SHP77 treated with DMSO at 0.1 percent for 48 hours (cell line): ENCODE data around the gene KLHDC10.
"Not testable (repeated sequence)": the region's sequence is repeated elsewhere in the genome, so short reads cannot be mapped to it uniquely, and the experiment has no call there.

Experiments
- DNase-seq: peaks from one replicate; lab custom pipeline; 2025; lab: John Stamatoyannopoulos, UW

Gene KLHDC10

DNA sequence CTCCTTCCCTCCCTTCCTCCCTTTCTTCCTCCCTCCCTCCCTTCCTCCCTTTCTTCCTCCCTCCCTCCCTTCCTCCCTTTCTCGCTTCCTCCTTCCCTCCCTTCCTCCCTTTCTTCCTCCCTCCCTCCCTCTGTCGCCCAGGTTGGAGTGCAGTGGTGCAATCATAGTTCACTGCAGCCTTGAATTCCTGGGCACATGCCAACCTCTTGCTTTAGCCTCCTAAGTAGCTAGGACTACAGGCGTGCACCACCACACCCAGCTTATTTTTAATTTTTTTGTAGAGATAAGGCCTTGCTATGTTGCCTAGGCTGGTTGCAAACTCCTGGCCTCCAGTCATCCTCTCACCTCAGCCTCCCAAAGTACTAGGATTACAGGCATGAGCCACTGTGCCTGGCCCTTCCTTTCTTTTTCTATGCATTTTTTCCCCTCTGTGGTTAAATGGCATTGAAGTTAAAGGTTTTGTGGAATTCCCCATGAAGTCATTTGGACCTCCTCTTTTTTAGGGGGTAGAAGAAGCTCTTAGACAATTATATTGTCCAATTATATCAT, 9.6 kb downstream of the KLHDC10 start:
- no peak for DNase-seq

DNA sequence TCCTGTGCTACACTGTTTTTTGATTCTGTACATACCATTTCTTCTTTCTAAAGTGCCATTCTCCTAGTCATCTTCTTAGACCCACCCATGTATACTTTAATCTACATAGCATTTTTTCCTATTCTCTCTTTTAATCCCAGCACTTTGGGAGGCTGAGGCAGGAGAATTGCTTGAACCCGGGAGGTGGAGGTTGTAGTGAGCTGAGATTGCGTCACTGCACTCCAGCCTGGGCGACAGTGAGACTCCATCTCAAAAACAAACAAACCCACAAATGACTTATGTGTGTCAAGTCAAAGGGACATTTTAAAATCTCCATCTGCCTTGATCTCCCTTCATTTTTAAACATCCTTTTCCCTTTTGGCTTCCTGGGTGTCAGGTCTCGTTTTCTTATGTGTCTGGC, 13.2 kb downstream of the KLHDC10 start:
- DNase-seq: not testable (repeated sequence)

DNA sequence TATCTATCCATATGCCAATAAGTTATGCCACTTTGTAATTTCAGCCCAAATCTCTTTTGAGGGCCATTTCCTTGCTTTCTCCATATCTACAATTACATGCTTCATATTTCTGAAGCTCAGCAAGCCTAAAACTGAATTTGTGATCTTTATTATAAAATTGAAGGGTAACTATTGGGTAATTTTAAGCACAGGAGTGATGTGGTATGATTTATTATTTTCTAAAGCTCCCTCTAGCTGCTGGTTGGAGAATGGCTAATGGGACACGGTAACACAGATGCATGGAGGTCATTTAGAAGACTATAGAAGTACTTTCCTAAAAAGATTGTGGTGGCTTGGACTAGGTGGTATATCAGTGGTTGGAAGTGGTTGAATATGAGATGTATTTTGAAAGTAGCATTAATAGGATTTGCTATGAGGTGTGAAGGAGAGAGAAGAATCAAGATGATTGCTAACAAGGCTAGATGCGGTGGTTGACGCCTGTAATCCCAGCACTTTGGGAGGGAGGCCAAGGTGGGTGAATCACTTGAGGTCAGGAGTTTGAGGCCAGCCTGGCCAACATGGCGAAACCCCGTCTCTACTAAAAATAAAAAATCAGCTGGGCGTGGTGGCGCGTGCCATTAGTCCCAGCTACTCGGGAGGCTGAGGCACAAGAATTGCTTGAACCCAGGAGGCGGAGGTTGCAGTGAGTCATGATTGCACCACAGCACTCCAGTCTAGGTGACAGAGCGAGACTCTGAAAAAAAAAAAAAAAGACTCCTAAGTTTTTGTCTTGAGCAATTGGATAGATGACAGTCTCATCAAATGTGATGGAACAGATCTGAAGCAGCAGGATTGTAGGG, 13.9 kb downstream of the KLHDC10 start:
- no peak for DNase-seq

DNA sequence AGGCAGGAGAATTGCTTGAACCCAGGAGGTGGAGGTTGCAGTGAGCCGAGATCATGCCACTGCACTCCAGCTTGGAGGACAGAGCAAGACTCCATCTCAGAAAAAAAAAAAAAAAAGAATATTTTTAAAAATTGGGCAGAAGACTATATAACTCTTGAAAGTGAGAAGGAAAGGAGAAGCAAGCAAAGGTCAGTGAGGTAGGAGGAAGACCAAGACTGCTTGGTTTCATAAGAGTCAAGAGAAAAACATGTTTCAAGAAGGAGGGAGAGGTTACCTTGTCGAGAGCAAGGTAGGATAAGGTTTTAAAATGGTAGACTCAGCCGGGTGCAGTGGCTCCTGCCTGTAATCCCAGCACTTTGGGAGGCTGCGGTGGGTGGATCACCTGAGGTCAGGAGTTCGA, 14.9 kb downstream of the KLHDC10 start:
- not testable (repeated sequence) for DNase-seq

DNA sequence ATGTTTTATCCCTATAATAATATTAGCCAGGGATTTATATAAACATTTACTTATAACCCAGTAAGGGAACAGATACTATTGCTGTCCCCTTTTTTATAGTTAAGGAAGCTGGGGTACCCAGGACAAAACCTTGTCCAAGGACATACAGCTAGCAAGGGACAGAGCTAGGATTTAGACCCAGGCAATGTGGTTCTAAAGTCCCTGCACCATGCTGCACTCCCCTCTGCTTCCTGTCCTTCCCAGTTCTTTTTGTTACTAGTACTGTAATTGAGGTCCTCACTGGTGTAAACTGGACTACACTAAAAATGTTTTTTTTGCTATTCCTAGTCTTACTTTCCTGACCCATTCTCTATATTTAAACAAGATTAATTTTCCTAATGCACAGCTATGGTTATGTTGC, 16.6 kb downstream of the KLHDC10 start:
- DNase-seq: no peak

DNA sequence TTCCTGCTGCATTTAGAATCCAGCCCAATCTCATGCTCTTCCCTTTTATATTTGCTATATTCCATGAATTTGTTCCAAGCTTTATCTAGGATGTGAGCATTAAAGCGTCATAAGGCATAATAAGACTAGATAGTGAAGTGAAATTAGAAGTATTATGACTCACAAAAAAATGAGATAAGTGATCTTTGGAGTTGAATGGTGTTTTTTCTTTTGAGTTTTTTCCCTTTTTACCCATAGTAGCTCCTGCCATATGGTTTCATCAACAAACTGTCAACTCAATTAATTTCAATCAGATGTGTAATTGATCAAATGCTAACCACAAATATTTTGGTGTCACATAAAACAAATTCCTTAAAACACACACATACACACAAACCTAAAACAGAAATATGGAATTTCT, 17.0 kb downstream of the KLHDC10 start:
- DNase-seq: no peak

DNA sequence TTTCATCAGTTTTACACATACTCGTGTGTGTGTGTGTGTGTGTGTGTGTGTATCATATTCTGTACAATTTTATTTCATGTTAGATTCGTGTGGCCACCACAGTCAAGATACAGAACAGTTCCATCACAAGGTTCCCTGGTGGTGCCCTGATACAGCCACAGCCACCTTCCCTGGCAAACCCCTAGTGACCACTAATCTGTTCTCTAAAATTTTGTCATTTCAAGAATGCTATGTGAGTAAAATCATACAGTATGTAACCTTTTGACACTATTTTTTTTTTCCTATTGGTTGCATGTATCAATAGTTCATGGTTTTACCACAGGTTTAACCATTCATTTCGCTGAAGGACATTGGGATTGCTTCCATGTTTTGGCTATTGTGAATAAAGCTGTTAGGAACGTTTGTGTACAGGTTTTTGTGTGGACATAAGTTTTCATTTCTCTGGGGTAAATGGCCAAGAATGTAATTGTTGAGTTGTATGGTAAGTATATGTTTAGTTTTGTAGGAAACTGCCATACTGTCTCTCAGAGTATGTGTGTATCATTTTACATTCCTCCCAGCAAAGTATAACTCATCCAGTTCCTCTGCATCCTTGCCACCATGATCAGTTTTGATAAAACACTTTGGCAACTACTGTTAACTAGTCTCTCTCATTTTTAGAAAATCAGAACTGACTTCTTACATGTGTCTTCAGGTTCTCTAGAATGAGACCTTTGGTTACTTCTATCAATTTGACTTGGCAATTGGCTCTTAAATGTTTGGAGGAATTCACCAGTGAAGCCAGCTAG, 20.6 kb downstream of the KLHDC10 start:
- no peak for DNase-seq

DNA sequence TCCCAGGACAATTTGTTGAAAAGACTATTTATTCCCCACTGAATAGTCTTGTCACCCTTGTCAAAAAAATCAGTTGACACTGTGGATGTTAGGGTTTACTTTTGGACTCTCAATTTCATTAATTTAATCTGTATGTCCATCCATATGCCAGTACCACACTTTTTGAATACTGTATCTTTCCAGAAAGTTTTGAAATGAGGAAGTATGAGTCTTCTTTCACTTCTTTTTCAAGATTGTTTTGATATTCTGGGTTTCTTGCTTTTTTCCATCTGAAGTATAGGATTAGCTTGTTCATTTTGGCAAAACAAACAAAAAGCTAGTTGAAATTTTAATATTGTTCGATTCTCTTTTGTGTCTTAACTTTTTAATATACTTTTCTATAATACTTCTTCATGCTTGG, 21.7 kb downstream of the KLHDC10 start:
- no peak for DNase-seq

DNA sequence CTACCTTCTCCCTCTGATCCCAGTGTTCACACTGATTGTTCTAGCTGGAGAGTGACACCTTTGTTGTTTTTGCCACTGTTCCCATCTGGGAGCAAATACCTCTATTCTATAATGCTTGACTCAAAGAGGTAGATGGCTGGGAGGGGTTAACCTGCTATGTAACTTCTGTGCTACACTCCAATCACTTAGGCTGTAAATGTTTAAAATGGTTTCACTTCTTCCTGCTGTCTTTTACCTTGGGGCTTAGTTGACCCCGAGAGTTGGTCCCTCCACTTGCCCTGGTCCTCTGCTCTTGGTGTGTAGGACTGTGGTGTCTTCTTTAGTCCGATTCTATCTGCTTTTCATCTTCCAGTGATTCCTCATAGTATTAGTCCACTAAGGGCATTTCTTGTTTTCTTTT, 22.3 kb downstream of the KLHDC10 start:
- DNase-seq: no peak

DNA sequence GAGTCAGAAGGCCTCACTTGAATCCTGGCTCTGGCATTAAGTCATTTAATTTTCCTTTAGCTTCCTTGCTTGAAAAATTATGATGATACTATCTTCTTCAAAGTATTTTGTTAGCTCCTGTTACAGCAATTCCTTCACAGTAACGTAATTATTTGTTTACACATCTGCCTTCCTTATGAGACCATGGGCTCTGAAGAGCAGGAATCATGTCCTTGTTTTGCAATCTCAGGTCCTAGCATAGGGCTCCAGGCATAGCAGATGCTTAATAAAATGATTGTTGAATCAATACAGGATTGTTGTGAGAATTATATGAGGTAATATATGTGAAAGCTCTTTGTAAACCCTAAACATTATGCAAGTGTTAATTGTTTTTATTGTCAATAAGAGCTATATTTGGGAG, 25.5 kb downstream of the KLHDC10 start:
- no peak for DNase-seq

DNA sequence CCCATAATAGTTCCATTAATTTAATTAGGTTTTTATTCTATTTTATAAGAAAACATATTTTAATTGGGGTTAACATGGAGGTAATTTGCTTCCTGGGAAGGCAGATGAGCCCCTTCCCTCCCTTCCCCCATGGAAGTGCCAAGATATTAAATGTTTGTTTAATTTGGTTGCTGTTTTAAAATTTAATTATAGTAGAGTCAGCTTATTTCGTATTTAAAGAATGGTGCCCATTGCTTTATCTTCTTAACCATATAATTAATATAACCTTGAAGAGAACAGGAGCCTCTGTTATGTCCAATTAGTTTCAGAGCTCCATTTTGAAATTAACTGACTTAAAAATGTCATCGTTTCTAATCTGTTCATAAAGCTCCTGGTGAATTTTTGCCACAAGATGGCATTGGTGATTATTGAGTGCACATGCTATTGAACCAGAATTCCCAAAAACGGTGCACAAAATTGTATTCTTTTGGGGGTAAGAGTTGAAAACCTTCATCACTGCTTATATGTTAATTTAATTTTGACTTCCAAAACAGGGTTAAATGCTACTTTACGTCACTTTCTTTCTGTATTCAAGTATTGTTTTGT, 26.0 kb downstream of the KLHDC10 start:
- DNase-seq: no peak

DNA sequence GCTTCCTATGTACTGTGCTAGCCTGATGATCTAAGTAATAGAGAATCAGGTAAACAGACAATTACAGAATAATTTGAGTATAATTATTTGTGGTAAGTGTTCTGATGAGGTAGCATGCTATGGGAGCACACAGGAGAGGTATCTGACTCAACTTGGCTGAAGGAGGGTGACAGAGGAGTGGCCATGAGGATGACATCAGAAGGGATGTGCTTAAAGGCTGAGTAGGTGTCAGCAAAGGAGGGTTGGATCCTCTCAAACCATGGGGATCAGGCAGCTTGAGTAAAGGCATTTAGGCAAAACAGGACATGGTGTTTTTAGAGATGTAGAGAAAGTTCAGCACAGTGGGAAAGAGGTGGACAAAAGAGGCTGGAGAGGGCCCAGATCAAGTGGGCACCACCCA, 29.0 kb downstream of the KLHDC10 start:
- no peak for DNase-seq

DNA sequence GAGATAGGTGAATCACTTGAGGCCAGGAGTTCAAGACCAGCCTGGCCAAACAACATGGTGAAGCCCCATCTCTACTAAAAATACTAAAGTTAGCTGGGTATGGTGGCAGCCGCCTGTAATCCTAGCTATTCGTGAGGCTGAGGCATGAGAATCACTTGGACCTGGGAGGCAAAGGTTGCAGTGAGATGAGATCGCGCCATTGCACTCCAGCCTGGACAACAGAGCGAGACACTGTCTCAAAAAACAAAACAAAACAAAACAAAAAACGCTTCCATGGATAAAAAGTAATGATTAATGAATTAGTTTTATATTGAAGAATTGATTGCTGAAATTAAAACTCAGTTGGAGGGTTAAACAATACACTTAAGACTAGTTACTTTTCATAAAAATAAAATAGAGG, 32.3 kb downstream of the KLHDC10 start:
- no peak for DNase-seq

DNA sequence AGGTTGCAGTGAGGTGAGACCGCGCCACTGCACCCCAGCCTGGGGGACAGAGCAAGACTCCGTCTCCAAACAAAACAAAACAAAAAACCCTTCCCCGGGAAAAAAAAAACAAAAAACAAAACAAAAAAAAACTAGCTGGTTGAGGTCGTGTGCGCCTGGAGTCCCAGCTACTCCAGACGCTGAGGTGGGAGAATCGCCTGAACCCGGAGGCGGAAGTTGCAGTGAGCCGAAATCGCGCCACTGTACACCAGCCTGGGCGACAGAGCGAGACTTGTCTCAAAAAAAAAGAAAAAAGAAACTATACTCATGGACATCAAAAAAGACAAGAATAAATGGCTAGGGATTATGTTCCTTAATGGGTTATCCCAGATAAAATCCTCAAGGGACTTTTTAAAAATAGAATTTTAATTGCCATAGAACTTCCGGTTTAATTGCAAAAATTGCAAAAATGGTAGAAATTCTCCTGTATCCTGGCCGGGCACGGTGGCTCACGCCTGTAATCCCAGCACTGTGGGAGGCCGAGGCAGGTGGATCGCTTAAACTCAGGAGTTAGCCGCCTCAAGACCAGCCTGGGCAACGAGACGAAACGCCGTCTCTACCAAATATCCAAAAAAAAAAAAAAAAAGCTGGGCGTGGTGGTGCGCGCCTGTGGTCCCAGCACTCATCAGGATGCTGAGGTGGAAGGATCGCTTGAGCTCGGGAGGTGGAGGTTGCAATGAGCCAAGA, 37.8 kb downstream of the KLHDC10 start:
- DNase-seq: no peak

DNA sequence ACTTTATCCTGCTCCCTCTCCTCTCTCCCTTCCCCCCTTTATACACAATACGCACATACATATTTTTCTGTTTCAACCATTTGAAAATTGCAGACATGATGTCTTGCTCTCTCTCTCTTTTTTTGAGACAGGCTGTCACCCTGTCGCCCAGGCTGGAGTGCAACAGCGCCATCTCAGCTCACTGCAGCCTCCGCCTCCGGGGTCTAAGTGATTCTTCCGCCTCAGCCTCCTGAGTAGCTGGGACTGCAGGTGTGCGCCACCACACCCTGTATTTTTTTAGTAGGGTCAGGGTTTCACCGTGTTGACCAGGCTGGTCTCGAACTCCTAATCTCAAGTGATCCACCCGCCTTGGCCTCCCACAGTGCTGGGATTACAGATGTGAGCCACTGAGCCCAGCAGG, 38.5 kb downstream of the KLHDC10 start:
- no peak for DNase-seq

DNA sequence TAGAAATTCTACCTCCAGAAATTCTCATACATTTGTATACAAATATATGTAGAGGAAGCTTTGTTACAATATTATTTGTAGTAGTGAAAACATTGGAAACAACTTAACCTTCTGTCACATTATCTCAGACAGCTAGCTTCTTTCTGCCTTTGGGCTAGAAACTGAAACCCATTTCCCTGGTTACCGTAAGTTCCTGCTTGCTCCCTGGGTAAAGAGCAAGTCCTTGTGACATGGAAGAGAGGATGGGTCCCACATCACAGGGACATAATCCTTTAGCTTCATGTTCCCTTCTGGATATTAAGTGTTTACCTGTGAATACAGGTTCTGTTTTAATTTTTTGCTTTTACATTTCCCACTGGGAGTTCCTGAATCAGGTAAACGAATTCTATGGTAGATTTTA, 41.8 kb downstream of the KLHDC10 start:
- DNase-seq: no peak

DNA sequence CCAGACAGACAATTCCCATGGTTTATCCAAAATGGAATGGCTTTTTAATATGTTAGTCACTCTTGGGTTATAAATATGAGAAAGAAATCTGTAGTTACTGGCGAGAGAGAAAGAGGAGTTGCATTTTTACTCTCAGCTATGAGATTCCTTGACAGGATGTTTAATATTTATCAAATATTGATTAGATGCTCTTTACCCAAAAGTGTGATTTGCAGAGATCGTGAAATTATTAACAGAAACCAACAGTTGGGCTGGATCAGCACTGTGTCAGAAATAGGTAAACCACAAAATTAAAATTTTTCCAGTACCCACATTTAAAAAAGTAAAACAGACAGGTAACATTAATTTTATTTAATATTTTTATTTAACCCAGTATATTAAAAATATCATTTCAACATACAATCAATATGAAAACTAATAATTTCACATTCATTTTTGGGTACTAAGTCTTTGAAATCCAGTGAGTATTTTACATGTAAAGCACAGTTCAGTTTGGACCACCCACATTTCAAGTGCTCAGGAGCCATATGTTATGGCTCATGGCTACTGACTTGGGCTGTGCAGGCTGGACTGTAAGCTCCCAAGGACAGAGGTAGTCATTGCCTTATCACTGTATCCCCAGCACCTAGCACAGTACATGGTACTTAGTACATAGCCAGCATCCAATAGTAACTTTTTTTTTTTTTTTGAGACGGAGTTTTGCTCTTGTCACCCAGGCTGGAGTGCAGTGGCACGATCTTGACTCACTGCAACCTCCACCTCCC, 42.5 kb downstream of the KLHDC10 start:
- DNase-seq: no peak

DNA sequence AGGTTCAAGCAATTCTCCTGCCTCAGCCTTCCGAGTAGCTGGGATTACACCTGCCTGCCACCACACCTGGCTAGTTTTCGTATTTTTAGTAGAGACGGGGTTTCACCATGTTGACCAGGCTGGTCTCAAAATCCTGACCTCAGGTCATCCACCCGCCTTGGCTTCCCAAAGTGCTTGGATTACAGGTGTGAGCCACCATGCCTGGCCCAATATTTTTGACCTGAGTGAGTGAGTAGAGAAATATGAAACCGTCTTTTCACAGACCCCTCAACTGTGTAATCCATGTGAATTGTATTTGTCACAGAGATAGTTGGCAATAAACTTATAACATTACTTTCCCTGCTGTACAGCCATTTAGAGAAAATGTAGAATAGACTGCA, 43.1 kb downstream of the KLHDC10 start:
- not testable (repeated sequence) for DNase-seq

DNA sequence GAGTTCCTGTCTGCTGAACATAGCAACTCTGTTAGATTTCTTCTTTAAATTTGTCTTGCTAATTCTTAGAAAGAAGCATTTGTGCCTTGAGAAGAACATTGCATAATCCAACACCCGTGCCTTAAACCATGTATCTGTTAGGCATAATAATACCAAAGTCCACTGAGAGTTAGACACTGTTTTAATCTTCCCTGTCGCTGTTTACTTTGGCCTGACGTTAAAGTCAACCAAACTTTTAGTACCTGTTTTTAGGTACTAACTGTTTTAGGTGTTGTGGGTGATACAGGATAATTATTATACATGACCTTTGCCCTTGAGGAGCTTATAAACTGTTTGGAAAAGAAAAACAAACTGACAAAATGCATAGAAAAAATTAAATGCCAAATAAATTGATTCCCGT, 43.6 kb downstream of the KLHDC10 start:
- no peak for DNase-seq

DNA sequence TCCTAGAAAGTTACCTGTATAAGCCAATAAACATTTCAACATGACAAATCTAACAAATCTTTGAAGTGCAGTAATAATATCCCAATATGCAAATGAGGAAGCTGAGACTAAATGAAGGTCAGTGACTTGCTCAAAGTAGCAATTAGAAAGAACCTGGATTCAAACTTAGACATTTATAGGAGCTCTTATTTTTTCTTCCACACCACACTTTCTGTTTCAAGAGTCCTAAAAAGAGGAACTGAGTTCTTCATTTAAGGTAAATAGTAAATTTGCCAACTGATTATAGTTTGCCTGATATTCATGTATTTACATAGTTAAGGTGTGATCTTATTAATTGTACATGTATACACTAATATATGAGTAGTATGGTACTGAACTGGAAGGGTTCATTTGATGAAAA, 44.0 kb downstream of the KLHDC10 start:
- no peak for DNase-seq

DNA sequence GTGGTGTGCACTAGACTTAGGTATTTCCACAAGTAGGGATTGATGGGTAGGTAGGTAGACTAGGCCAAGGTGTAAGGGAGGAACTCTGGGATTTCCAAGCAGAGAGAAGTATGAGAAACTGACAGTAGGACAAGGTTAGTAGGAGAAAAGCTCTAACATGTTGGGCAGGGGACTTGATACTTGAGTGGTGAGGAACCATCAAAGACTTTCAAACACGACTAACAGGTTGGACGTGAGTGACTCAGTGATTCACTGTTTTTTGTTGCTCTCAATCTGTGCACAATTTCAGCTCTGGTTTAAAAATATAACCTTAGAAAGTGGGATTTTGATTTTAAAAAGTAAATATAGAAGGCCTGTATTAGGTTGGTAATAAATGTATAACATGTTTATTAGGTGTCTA, 44.4 kb downstream of the KLHDC10 start:
- DNase-seq: no peak
